GM18505 (cell line): ENCODE data around the gene ACVR1B.

Source experiments
- ATAC-seq: cut with Tn5 transposase; IDR thresholded peaks from one replicate; pipeline ENCODE4 v1.9.1; 2021; ENCODE audit not compliant: unreplicated experiment
- POLR2A ChIP-seq: IDR thresholded peaks from 4 replicates; pipeline ENCODE4 v1.6.1; 2011; ENCODE audit warnings: borderline replicate concordance; ENCODE audit not compliant: insufficient read depth, insufficient read length; ENCODE audit errors: extremely low read depth

ACVR1B gene

DNA sequence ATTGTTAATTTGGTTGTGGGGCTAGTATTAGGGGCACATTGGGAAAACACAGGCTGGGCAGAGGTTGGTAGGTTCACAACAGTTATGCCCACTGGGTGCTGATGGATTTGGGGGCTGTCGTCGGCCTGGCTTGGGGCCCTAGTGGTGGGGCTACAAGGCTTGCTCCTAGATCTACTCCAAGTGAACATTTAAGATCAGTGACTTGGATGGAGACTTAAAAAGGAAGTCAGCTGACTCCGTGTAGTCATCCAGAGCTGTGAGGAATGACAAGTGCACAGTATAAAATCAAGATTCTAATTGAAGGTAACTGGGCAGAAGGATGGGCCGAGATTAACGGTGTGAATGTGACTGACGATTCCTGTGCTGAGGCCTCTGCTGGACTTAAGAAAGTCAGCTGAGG lies 86.9 kb downstream of the ACVR1B start:
- ATAC-seq = no peak
- no peak for TF ChIP-seq POLR2A

DNA sequence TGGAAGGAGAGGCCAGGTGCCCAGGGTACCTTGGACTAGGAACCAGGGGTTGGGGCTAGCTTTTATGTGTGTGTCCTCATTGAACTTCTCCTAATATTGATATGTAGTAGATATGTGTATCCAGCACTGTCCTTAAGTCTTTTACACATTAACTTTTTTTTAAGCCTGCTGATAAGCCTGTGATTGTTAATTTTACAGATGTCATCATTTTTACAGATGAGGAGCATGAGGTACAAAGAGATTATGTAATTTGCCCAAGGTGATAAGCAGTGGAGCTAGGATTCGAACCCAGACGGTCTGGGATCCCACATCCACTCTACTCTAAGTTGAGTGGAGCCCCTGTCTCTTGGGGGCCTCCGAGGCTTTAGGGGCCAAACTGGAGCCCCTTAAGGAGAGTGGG lies 89.5 kb downstream of the ACVR1B start:
- ATAC-seq = no peak
- no peak for TF ChIP-seq POLR2A

DNA sequence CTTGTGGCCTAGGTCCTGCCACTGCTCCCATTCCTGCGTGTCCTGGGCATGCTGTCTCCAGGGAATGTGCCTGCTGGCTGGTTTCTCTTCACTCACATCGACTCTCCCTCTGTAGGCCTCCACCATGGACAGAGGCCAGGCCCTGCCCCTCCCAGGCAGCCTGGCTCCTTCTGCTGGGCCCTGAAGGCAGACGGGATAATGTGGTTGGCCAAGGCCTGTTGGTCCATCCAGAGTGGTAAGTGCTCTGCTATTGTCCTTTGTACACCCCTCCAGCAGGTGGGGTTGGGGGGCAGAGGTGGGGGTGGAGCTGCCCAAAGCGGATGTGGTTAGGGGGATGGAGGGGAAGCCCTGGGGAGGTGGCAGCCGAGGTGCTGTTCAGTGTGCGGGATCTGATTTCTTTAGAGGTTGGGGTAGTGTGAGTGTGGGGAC lies 90.2 kb downstream of the ACVR1B start:
- TF ChIP-seq POLR2A = no peak
- no peak for ATAC-seq

DNA sequence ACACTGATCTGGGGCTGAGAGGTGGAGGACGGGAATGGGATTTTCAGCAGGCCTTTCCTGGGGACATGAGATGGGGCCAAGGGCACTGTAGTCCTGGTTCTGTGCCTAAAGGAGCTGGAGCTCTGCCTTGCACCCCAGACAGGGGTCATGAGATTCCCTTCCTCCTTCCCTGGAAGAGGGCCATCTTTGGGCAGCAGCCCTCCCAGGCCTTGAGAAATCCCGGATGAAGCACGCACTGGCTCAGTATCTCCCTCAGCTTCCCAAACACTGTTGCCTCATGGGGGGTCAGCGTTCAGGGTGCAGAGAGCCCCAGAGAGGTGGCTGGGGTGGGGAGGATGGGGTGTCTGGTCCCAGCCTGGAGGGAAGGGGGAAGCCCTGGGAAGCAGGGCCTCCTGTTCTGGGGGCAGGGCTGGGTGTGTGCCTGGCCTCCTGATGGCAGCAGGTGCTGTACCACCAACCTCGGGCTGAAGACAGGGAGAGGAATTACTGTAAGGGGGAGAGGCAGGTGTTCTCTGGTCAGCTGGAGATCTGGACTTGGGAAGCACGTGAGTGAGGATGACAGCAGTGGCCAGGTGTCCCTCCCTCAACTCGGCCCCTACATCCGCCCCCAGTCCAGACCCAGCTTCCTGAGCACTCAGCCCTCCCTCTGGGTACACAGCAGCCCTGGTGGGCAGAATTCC lies 91.3 kb downstream of the ACVR1B start:
- TF ChIP-seq POLR2A = no peak
- no peak for ATAC-seq

DNA sequence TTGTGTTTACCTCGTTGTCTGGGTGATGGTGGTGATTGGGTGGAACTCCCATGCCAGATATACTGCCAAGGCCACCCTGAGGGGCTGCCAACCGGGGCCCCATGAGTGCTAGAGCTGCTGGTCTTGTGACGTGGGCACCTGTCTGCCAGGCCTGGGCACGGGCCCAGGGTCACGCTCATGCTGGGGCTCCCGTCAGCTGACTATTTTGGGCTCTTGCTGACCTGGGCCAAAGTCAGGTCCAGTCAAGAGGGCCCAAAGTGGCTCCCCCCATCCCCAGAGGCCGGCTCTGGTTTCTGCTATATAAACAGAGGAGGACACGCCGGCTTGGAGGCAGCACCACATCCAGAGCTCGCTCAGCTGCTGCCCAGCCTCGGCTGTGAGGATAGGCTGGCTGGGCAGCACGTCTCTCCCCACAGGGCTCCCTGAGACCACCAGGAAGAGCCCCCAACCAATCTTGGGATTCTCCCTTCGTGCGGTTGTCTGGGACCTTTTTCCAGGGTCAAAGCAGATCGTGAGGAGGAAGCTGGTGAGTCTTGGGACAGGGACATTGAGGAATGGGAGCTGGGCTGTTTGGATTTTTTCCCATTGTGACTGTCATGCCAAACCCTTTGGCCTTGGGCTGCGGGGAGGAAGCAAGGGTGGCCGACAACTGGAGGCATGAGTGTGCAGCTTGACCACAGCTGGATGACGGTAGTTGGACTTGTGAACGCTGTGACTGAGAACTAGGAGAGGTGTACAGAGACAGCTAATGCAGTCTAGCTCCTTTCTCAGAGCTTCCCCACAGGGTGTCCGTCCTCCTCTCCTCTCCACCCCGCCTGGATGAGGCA lies 92.1 kb downstream of the ACVR1B start:
- ATAC-seq = no peak
- TF ChIP-seq POLR2A = no peak

- ATAC-seq = no peak
- no peak for TF ChIP-seq POLR2A
Observed at GRCh38 chr12:52044292-52044983, 92.9 kb downstream of the ACVR1B start.

GRCh38 chr12:52045794-52046199 lies 94.3 kb downstream of the ACVR1B start:
- no peak for ATAC-seq
- TF ChIP-seq POLR2A = no peak
